Heart left ventricle (tissue), 13 donors: ENCODE measurements around the gene UBASH3A.

ENCODE experiments used
- POLR2A ChIP-seq, 2 donors: fragments of 450-650 bp; IDR thresholded peaks; one replicate each; pipeline ENCODE4 v1.6.1; 2017; ENCODE audit warnings: antibody characterized with exemption in 2 of 2, mild to moderate bottlenecking in 2 of 2, moderate library complexity in 2 of 2
- TF ChIP-seq, protein P1 (sequence below), 12 donors: fragments of 200-600 bp; sonication (generic) in 4 of 12; IDR thresholded peaks; one replicate each; pipeline versions ENCODE4 v1.5.0 to v1.8.0; 2018 to 2022; ENCODE audit warnings: antibody characterized with exemption in 12 of 12, mild to moderate bottlenecking in 5 of 12
- donor health status: ischemic (EF 13 %, LVEDD 7.1; RV severe dilation, severe dysfunction).
- donor health status: DM: no; HTN: yes; CAD: no.
- donor health status: DM: no; HTN: no; CAD: no.
- donor health status: ischemic (EF 25% LVEDD 6.9; RV normal size, moderate dysfunction).
- donor health status: ischemic (EF 25% LVEDD 5.7; RV mildly dilated, moderate dysfunction).
- donor health status: ischemic (EF 35%, LVEDD 5.7; RV mildly dilated, moderate dysfunction).
- donor health status: nonischemic (EF 11% LVEDD 7.7; RV severe dilation, severe dysfunction).
- donor health status: DM: yes; HTN: yes; CAD: no.
- donor health status: PGD.
- donor health status: ischemic (EF 29% LVEDD 5.4; RV normal size, mild dysfunction).
- donor health status: nonischemic (EF 23%, LVEDD 6.1; RV moderate dilation, normal function).

DNA sequence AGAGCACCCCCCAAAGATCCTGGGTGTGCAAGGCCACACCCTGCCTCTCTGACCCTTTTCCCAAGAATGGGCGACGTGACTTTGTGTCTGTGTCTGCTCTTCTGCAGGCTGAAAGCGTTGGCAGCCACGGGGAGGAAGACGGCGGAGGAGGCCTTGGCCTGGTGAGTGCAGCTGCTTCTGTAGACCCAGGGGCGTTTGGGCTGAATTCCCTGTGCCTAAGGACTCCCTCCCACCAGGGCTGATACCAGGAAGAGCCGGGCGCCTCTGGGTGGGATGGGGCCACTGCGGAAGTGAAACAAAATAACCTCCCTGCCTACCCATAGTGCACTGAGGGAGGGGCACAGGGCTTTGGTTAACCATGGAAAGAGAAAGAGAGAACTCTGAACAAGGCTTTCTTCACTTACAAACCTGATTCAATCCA, 2.5 kb downstream of the UBASH3A start:
- no peak for TF ChIP-seq POLR2A (IDR thresholded peaks at IDR 0.05)
- TF ChIP-seq, protein P1, sequence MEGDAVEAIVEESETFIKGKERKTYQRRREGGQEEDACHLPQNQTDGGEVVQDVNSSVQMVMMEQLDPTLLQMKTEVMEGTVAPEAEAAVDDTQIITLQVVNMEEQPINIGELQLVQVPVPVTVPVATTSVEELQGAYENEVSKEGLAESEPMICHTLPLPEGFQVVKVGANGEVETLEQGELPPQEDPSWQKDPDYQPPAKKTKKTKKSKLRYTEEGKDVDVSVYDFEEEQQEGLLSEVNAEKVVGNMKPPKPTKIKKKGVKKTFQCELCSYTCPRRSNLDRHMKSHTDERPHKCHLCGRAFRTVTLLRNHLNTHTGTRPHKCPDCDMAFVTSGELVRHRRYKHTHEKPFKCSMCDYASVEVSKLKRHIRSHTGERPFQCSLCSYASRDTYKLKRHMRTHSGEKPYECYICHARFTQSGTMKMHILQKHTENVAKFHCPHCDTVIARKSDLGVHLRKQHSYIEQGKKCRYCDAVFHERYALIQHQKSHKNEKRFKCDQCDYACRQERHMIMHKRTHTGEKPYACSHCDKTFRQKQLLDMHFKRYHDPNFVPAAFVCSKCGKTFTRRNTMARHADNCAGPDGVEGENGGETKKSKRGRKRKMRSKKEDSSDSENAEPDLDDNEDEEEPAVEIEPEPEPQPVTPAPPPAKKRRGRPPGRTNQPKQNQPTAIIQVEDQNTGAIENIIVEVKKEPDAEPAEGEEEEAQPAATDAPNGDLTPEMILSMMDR (IDR thresholded peaks at IDR 0.05): no peak
